Gastrocnemius medialis (tissue), 4 donors: ENCODE data around the gene NOP9. TPM values are rescaled to one million over a fixed set of nuclear protein-coding genes. Genes with fewer than 3 reads are reported as not detected.

ENCODE experiments used
- ATAC-seq, 2 donors: fragments of 150-250 bp; one replicate each; pipeline ENCODE4 v1.9.1; 2016
- DNase-seq, 2 donors: peaks; one replicate each; pipeline ENCODE4 v3.0.0-alpha.2; 2019
- H3K27ac ChIP-seq, 4 donors: fragments of 200-600 bp; sonication (generic); 1 replicate in 1 of 4; 2 replicates in 3 of 4; pipeline ENCODE4 v1.5.1; 2016 to 2018; ENCODE audit warnings: mild to moderate bottlenecking in 2 of 4, moderate library complexity in 1 of 4
- H3K27me3 ChIP-seq, 3 donors: fragments of 200-600 bp; sonication (generic) in 2 of 3; 1 replicate in 1 of 3; 2 replicates in 2 of 3; pipeline versions ENCODE4 v1.5.1 to v1.6.0; 2016 to 2019; ENCODE audit warnings: mild to moderate bottlenecking in 1 of 3, moderate library complexity in 1 of 3
- H3K36me3 ChIP-seq, 2 donors: fragments of 200-600 bp; sonication (generic) in 1 of 2; one replicate each; pipeline ENCODE4 v1.5.1; 2017 to 2018
- H3K4me1 ChIP-seq, 2 donors: fragments of 200-600 bp; sonication (generic) in 1 of 2; one replicate each; pipeline ENCODE4 v1.5.1; 2016 to 2017; ENCODE audit warnings: mild to moderate bottlenecking in 2 of 2
- H3K4me3 ChIP-seq, 4 donors: fragments of 200-600 bp; sonication (generic) in 3 of 4; 1 replicate in 1 of 4; 2 replicates in 3 of 4; pipeline ENCODE4 v1.5.1; 2016 to 2019; ENCODE audit warnings: mild to moderate bottlenecking in 2 of 4
- H3K9me3 ChIP-seq, 3 donors: fragments of 200-600 bp; sonication (generic) in 2 of 3; 1 replicate in 1 of 3; 2 replicates in 2 of 3; pipeline ENCODE4 v1.5.1; 2016 to 2019
- CTCF ChIP-seq, 5 experiments: fragments of 450-650 bp in 3 of 5; fragments of 200-600 bp in 2 of 5; sonication (generic) in 2 of 5; IDR thresholded peaks in 4 of 5; conservative IDR thresholded peaks in 1 of 5; 1 replicate in 4 of 5; 2 replicates in 1 of 5; pipeline ENCODE4 v1.5.1; 2016 to 2019; ENCODE audit warnings: antibody characterized with exemption in 5 of 5, mild to moderate bottlenecking in 3 of 5, moderate library complexity in 3 of 5
- POLR2A ChIP-seq, 2 donors: fragments of 450-650 bp; IDR thresholded peaks; one replicate each; pipeline ENCODE4 v1.6.1; 2017; ENCODE audit warnings: antibody characterized with exemption in 2 of 2, mild to moderate bottlenecking in 2 of 2, moderate library complexity in 2 of 2
- in situ Hi-C, 4 donors: fragments of 200-750 bp; cut with MboI; loops; one replicate each; pipeline versions ENCODE4 v1.15.0 to v1.8.0; 2017; ENCODE audit warnings: low sequenced_read_pairs in 4 of 4
- intact Hi-C: fragments of 100-400 bp; cut with DNase I; formaldehyde crosslinking; loops from one replicate; pipeline ENCODE4 v1.15.1; 2023; ENCODE audit warnings: low total_unique reads
- total RNA-seq, 4 donors: library from RNA; depleted of rRNA; stranded (reverse); fragments of >200 nt; gene quantifications; one replicate each; pipeline versions ENCODE4 v1.1.0 to v1.2.3, GENCODE V29; 2016

NOP9 gene
- total RNA-seq, 4 donors from 2014 or later, result 27.2 to 43.5 (median 32.2) TPM

GRCh38 chr14:24269910-24270536 lies 29.6 kb upstream of the NOP9 start:
- no peak for DNase-seq
- H3K27ac ChIP-seq, result no peak overlapping the region
- H3K4me3 ChIP-seq, result no peak overlapping the region
- intact Hi-C loops (no loop called here), in situ Hi-C loops (no loop called here)
- ATAC-seq, result no peak
- TF ChIP-seq POLR2A (IDR thresholded peaks at IDR 0.05) (no peak), CTCF (IDR thresholded peaks at IDR 0.05 in 4 of 5, conservative IDR thresholded peaks at IDR 0.05 in 1 of 5) (no peak)
- H3K9me3 ChIP-seq, result no peaks in the 10 kb centered on the region
- H3K4me1 ChIP-seq, result peaks cover 4 to 6% of the 10 kb centered on the region in 2 donors
- H3K36me3 ChIP-seq, result peaks cover 0 to 42% of the 10 kb centered on the region in 2 donors
- no peaks in the 10 kb centered on the region for H3K27me3 ChIP-seq

GRCh38 chr14:24270537-24271133 lies 29.0 kb upstream of the NOP9 start:
- Histone ChIP-seq H3K4me3 (peak overlapping the region; percentile 78 to 98 (median 94)), H3K4me1 (peaks cover 4 to 6% of the 10 kb centered on the region in 2 donors), H3K27ac (peak overlapping the region; percentile 87 to 99 (median 98)), H3K27me3 (no peaks in the 10 kb centered on the region), H3K9me3 (no peaks in the 10 kb centered on the region), H3K36me3 (peaks cover 0 to 36% of the 10 kb centered on the region in 2 donors)
- DNase-seq (no peak), ATAC-seq (peak; percentile 18 to 35)
- intact Hi-C loops, result loop anchor here (1.0 kb wide), 3 partner anchors 28 to 41 kb away; partner anchors contain the start of genes GMPR2, LTB4R, NEDD8 and TINF2
- in situ Hi-C loops, result no loop called here
- TF ChIP-seq POLR2A (IDR thresholded peaks at IDR 0.05) (no peak), CTCF (IDR thresholded peaks at IDR 0.05 in 4 of 5, conservative IDR thresholded peaks at IDR 0.05 in 1 of 5) (no peak)

- Histone ChIP-seq H3K27ac (peak within 1 kb of the TSS; percentile 87 to 99 (median 98)), H3K4me1 (peaks cover 4 to 6% of the 10 kb centered on the region in 2 donors), H3K4me3 (peak within 1 kb of the TSS; percentile 78 to 98 (median 94)), H3K36me3 (peaks cover 0 to 32% of the 10 kb centered on the region in 2 donors), H3K27me3 (no peaks in the 10 kb centered on the region), H3K9me3 (no peaks in the 10 kb centered on the region)
- DNase-seq (peak; percentile 65 to 81), ATAC-seq (peak; percentile 95 to 97)
- peak; percentile 42 to 82 (median 70) for TF ChIP-seq CTCF (IDR thresholded peaks at IDR 0.05 in 4 of 5, conservative IDR thresholded peaks at IDR 0.05 in 1 of 5)
- TF ChIP-seq POLR2A (IDR thresholded peaks at IDR 0.05), result peak; percentile 35 to 48
- intact Hi-C loops (loop anchor here (1.0 kb wide), 3 partner anchors 29 to 40 kb away; partner anchors contain the start of genes GMPR2, LTB4R, NEDD8 and TINF2), in situ Hi-C loops (no loop called here)
These were observed 28.4 kb upstream of the NOP9 start, which contains the start of gene RABGGTA for GRCh38 chr14:24271134-24271833. RABGGTA (minus strand) TSS chr14:24271597; CDS start chr14:24271115, 482 bp downstream.

GRCh38 chr14:24271834-24272263 lies 27.8 kb upstream of the NOP9 start:
- intact Hi-C loops, result loop anchor here (1.0 kb wide), 3 partner anchors 30 to 40 kb away; partner anchors contain the start of genes GMPR2, LTB4R, NEDD8 and TINF2
- no peak for TF ChIP-seq CTCF (IDR thresholded peaks at IDR 0.05 in 4 of 5, conservative IDR thresholded peaks at IDR 0.05 in 1 of 5)
- H3K9me3 ChIP-seq, result no peaks in the 10 kb centered on the region
- H3K27me3 ChIP-seq, result no peaks in the 10 kb centered on the region
- ATAC-seq, result no peak
- in situ Hi-C loops, result no loop called here
- peaks cover 0 to 26% of the 10 kb centered on the region in 2 donors for H3K36me3 ChIP-seq
- H3K4me1 ChIP-seq, result peaks cover 4 to 6% of the 10 kb centered on the region in 2 donors
- H3K4me3 ChIP-seq, result peak overlapping the region; percentile 78 to 98 (median 94)
- no peak for DNase-seq
- H3K27ac ChIP-seq, result peak overlapping the region; percentile 87 to 99 (median 98)
